ENCODE results near the gene SALL3.
A peak's percentile ranks its signal among the peaks of the same experiment; 100 is the strongest.

The SALL3 gene

DNA sequence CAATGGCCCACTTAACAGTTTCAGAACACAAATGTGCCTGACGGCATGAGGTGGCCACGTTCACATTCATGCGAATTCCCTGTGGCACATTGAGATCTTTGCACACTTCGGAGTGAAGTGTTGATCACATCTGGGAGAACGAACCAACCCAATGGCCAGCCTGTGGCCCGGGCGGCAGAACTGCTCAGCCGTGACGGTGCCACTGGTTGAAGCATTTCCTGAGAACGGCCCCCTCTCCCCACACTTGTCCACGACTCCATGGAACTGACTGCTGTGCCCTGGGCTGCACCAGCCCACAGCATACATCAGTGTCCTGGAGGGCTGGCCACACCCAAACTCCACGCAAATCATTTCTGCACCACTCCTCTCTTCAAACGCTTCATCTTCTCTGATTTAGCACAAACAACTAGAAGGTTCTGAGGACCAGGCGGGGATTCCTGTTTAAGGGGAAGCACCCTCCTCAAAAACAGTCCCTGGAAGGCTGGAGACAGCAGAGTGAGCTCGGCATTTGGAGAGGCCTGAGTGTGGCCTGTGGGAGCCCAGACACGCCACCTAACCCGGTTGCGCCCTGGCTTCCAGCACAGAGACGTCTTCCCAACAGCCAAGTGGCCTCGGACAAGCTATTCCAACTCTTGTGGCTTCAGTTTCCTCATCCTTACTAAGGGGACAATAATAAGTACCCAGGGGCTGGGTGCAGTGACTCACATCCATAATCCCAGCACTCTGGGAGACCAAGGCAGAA, 9.9 kb upstream of the SALL3 start:
- H3K4me1 Mint-ChIP-seq (ENCODE audit: low read depth in 2 of 2), result peaks cover 0 to 4% of the 10 kb centered on the region in 2 donors
- DNase-seq, result no peak
- H3K27me3 Mint-ChIP-seq, result peaks cover 47 to 59% of the 10 kb centered on the region in 2 donors
- H3K4me3 Mint-ChIP-seq, result no peak overlapping the region
- ATAC-seq (replicated peaks), result no peak
- H3K9me3 Mint-ChIP-seq, result no peaks in the 10 kb centered on the region
- no peaks in the 10 kb centered on the region for H3K36me3 Mint-ChIP-seq (ENCODE audit: insufficient read depth)
- H3K27ac Mint-ChIP-seq, result no peak overlapping the region

- DNase-seq (no peak), ATAC-seq (replicated peaks) (no peak)
- H3K36me3 Mint-ChIP-seq (ENCODE audit: insufficient read depth), result peaks cover 3% of the 10 kb centered on the region
- H3K27ac Mint-ChIP-seq, result no peak overlapping the region
- H3K27me3 Mint-ChIP-seq, result peaks cover 58 to 70% of the 10 kb centered on the region in 2 donors
- no peak overlapping the region for H3K4me3 Mint-ChIP-seq
- peaks cover 0 to 4% of the 10 kb centered on the region in 2 donors for H3K4me1 Mint-ChIP-seq (ENCODE audit: low read depth in 2 of 2)
- no peaks in the 10 kb centered on the region for H3K9me3 Mint-ChIP-seq
These were observed 8.8 kb upstream of the SALL3 start for GRCh38 chr18:78970774-78971333.

- peaks cover 0 to 4% of the 10 kb centered on the region in 2 donors for H3K4me1 Mint-ChIP-seq (ENCODE audit: low read depth in 2 of 2)
- H3K4me3 Mint-ChIP-seq, result no peak overlapping the region
- DNase-seq (no peak), ATAC-seq (replicated peaks) (no peak)
- H3K27me3 Mint-ChIP-seq, result peaks cover 65 to 78% of the 10 kb centered on the region in 2 donors
- H3K36me3 Mint-ChIP-seq (ENCODE audit: insufficient read depth), result peaks cover 3% of the 10 kb centered on the region
- no peaks in the 10 kb centered on the region for H3K9me3 Mint-ChIP-seq
- H3K27ac Mint-ChIP-seq, result no peak overlapping the region
These were observed 7.9 kb upstream of the SALL3 start for GRCh38 chr18:78971511-78972245.

DNA sequence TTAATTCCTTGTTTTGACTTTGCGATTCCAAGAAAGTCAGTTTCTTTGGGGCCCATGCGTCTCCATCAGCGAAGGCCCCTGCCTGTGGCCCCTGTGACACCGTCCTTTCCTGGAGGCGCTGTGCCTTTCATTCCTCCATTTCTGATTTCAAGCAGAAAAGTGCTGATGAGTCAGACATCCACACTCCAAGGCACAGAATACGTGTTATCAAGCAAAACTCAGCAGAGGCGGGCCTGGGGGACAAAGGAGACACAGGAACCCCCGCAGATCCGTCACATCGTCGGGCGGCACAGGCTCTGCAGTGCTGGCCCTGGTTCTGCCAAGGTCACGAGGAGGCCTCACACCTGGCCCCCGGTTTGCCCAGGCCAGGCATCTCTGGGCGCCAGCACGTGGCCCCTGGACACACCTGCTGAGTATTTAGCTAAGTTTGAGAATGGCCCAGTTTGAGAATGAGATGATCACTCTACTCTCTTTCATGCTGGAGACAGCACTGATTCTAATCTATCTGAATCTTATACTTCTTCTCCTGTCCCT, 7.2 kb upstream of the SALL3 start:
- H3K27me3 Mint-ChIP-seq, result peaks cover 73 to 86% of the 10 kb centered on the region in 2 donors

GRCh38 chr18:78972930-78973331, 6.7 kb upstream of the SALL3 start:
- ATAC-seq (replicated peaks) (no peak), DNase-seq (no peak)
- H3K9me3 Mint-ChIP-seq, result no peaks in the 10 kb centered on the region
- no peak overlapping the region for H3K27ac Mint-ChIP-seq
- peaks cover 0 to 4% of the 10 kb centered on the region in 2 donors for H3K4me1 Mint-ChIP-seq (ENCODE audit: low read depth in 2 of 2)
- H3K36me3 Mint-ChIP-seq (ENCODE audit: insufficient read depth), result peaks cover 10% of the 10 kb centered on the region
- peak overlapping the region in 1 of 2 donors; percentile 41 for H3K4me3 Mint-ChIP-seq
- peaks cover 77 to 89% of the 10 kb centered on the region in 2 donors for H3K27me3 Mint-ChIP-seq

More for the DNA sequence above, 7.2 kb upstream of the SALL3 start:
- DNase-seq, result no peak
- peak overlapping the region in 1 of 2 donors; percentile 41 for H3K4me3 Mint-ChIP-seq
- no peaks in the 10 kb centered on the region for H3K9me3 Mint-ChIP-seq
- H3K36me3 Mint-ChIP-seq (ENCODE audit: insufficient read depth), result peaks cover 6% of the 10 kb centered on the region
- peaks cover 0 to 4% of the 10 kb centered on the region in 2 donors for H3K4me1 Mint-ChIP-seq (ENCODE audit: low read depth in 2 of 2)
- no peak overlapping the region for H3K27ac Mint-ChIP-seq
- no peak for ATAC-seq (replicated peaks)

- Mint-ChIP-seq H3K27me3 (peaks cover 80 to 89% of the 10 kb centered on the region in 2 donors), H3K36me3 (ENCODE audit: insufficient read depth) (peaks cover 12% of the 10 kb centered on the region), H3K4me3 (peak overlapping the region in 1 of 2 donors; percentile 41), H3K4me1 (ENCODE audit: low read depth in 2 of 2) (peaks cover 0 to 4% of the 10 kb centered on the region in 2 donors), H3K27ac (no peak overlapping the region), H3K9me3 (no peaks in the 10 kb centered on the region)
- DNase-seq, result no peak
- ATAC-seq (replicated peaks), result no peak
These were observed 6.1 kb upstream of the SALL3 start for GRCh38 chr18:78973357-78974083.

GRCh38 chr18:78974115-78974761, 5.4 kb upstream of the SALL3 start:
- Mint-ChIP-seq H3K27ac (no peak overlapping the region), H3K36me3 (ENCODE audit: insufficient read depth) (peaks cover 12% of the 10 kb centered on the region), H3K27me3 (peaks cover 73 to 83% of the 10 kb centered on the region in 2 donors), H3K4me1 (ENCODE audit: low read depth in 2 of 2) (peaks cover 0 to 4% of the 10 kb centered on the region in 2 donors), H3K4me3 (peak overlapping the region; percentile 19 to 25), H3K9me3 (no peaks in the 10 kb centered on the region)
- DNase-seq, result no peak
- ATAC-seq (replicated peaks), result no peak

- peaks cover 65 to 72% of the 10 kb centered on the region in 2 donors for H3K27me3 Mint-ChIP-seq
- H3K9me3 Mint-ChIP-seq, result no peaks in the 10 kb centered on the region
- no peak for DNase-seq
- H3K4me3 Mint-ChIP-seq, result no peak overlapping the region
- no peak for ATAC-seq (replicated peaks)
- H3K27ac Mint-ChIP-seq, result no peak overlapping the region
- peaks cover 12% of the 10 kb centered on the region for H3K36me3 Mint-ChIP-seq (ENCODE audit: insufficient read depth)
- H3K4me1 Mint-ChIP-seq (ENCODE audit: low read depth in 2 of 2), result peaks cover 0 to 4% of the 10 kb centered on the region in 2 donors
These were observed 4.3 kb upstream of the SALL3 start for GRCh38 chr18:78975292-78975691.

- no peak overlapping the region for H3K27ac Mint-ChIP-seq
- H3K4me1 Mint-ChIP-seq (ENCODE audit: low read depth in 2 of 2), result peaks cover 0 to 4% of the 10 kb centered on the region in 2 donors
- peaks cover 59 to 67% of the 10 kb centered on the region in 2 donors for H3K27me3 Mint-ChIP-seq
- no peak for ATAC-seq (replicated peaks)
- DNase-seq, result no peak
- no peak overlapping the region for H3K4me3 Mint-ChIP-seq
- peaks cover 12% of the 10 kb centered on the region for H3K36me3 Mint-ChIP-seq (ENCODE audit: insufficient read depth)
- no peaks in the 10 kb centered on the region for H3K9me3 Mint-ChIP-seq
These were observed 3.8 kb upstream of the SALL3 start for GRCh38 chr18:78975699-78976335.

- peaks cover 58 to 67% of the 10 kb centered on the region in 2 donors for H3K27me3 Mint-ChIP-seq
- H3K9me3 Mint-ChIP-seq, result no peaks in the 10 kb centered on the region
- ATAC-seq (replicated peaks) (no peak), DNase-seq (no peak)
- peaks cover 12% of the 10 kb centered on the region for H3K36me3 Mint-ChIP-seq (ENCODE audit: insufficient read depth)
- H3K4me3 Mint-ChIP-seq, result peak overlapping the region; percentile 35 to 36
- H3K27ac Mint-ChIP-seq, result no peak overlapping the region
- H3K4me1 Mint-ChIP-seq (ENCODE audit: low read depth in 2 of 2), result peaks cover 0 to 4% of the 10 kb centered on the region in 2 donors
These were observed 2.6 kb upstream of the SALL3 start for GRCh38 chr18:78976765-78977636.

- ATAC-seq (replicated peaks) (no peak), DNase-seq (no peak)
- Mint-ChIP-seq H3K27me3 (peaks cover 58 to 67% of the 10 kb centered on the region in 2 donors), H3K4me1 (ENCODE audit: low read depth in 2 of 2) (peaks cover 0 to 3% of the 10 kb centered on the region in 2 donors), H3K27ac (no peak overlapping the region), H3K4me3 (peak overlapping the region; percentile 36 to 43), H3K9me3 (no peaks in the 10 kb centered on the region), H3K36me3 (ENCODE audit: insufficient read depth) (peaks cover 12% of the 10 kb centered on the region)
These were observed 1.8 kb upstream of the SALL3 start for GRCh38 chr18:78977637-78978348.
